GM10266 (cell line): ENCODE results near the gene PPARA.

Experiments used
- DNase-seq: peaks from one replicate; pipeline ENCODE4 v3.0.0; 2012; ENCODE audit errors: extremely low spot score
- CTCF ChIP-seq: IDR thresholded peaks from 2 replicates; pipeline ENCODE4 v1.5.1; 2012; ENCODE audit warnings: mild to moderate bottlenecking, low read depth; ENCODE audit not compliant: control insufficient read depth, insufficient read depth; ENCODE audit errors: missing control alignments

The PPARA gene

GRCh38 chr22:46201059-46201757, 50.9 kb downstream of the PPARA start:
- no peak for TF ChIP-seq CTCF
- DNase-seq, result no peak

DNA sequence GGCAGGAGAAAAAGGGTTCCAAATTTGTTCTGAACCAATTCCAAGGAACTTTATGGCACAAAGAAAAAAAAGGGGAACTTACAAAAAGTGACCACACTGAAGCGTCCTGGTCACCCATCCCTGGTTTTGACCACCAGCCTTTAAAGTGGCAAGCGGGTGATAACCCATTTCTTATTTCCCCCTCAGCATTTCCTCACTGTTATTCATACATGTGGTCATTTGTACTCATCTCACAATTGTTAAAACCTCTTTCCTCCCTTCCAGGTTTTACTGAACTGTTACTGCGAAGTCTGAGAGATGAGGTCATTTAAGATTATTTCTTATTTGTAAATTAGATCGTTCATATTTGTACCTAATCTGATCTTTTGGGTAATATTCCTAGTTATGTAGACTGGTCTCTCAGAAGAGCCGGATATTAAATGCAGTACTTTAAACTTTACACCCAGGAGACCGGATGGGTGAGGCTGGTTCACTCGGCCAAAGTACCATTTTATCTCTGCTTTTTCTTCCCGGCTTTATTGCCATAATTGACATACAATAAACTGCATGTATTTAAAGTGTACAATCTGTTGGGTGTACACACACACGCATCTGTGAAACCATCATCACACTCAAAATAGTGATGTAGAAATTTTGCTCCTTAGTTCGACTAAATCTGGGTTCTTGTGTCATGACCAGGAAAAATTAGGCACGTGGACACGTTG, 52.7 kb downstream of the PPARA start:
- TF ChIP-seq CTCF, result no peak
- DNase-seq, result no peak

GRCh38 chr22:46203601-46203980, 53.3 kb downstream of the PPARA start:
- no peak for TF ChIP-seq CTCF
- DNase-seq, result no peak

DNA sequence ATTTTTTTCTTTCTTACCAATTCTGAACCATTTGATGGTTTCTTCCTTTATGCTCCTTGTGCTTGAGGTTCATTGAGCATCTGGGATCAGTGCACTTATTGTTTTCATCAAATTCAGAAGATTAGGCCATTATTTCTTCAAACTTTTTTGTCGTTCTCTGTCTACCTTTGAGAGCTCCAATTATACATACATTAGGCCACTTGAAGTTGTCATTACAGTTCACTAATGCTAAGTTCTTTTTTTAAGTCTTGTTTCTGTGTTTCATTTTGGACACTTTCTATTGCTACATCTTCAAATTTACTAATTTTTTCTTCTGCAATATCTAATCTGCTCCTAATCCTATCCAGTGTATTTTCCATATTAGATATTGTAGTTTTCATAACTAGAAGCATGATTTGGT, 58.9 kb downstream of the PPARA start:
- no peak for TF ChIP-seq CTCF
- no peak for DNase-seq

- DNase-seq, result no peak
- TF ChIP-seq CTCF, result no peak
These were observed 61.9 kb downstream of the PPARA start for GRCh38 chr22:46212195-46212594.

DNA sequence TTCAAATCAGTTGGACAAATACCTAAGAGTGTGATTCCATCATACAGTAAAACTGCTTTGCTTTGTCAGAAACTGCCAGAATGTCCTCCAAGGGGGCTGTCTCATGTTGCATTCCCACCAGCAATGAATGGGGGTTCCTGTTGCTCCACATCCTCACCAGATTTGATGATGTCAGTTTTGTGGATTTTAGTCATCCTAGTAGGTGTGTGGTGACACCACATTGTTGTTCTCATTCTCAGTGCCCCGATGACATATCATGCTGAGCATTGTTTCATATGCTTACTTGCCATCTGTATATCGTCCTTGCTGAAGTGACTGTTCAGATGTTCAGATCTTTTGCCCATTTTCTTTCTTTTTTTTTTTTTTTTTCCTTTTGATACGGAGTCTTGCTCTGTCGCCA, 62.7 kb downstream of the PPARA start:
- TF ChIP-seq CTCF, result no peak
- DNase-seq, result no peak

- no peak for DNase-seq
- TF ChIP-seq CTCF, result no peak
These were observed 63.8 kb downstream of the PPARA start for GRCh38 chr22:46214149-46214548.
